GM21825 (cell line): ENCODE data around the gene PARVA.
"Not testable (repeated sequence)": the region's sequence is repeated elsewhere in the genome, so short reads cannot be mapped to it uniquely, and the experiment has no call there.

ENCODE experiments used
- ATAC-seq: cut with Tn5 transposase; IDR thresholded peaks from one replicate; pipeline ENCODE4 v1.9.1; 2021; ENCODE audit warnings: mild to moderate bottlenecking, moderate library complexity; ENCODE audit not compliant: unreplicated experiment

Gene PARVA

GRCh38 chr11:12496181-12497025 is 119.0 kb downstream of the PARVA start:
- no peak for ATAC-seq

- no peak for ATAC-seq
Observed at GRCh38 chr11:12497431-12497830, 120.1 kb downstream of the PARVA start.

GRCh38 chr11:12499071-12499470 is 121.7 kb downstream of the PARVA start:
- ATAC-seq: no peak

GRCh38 chr11:12502046-12502445 is 124.7 kb downstream of the PARVA start:
- ATAC-seq: no peak

GRCh38 chr11:12503039-12503484 is 125.7 kb downstream of the PARVA start:
- no peak for ATAC-seq

GRCh38 chr11:12503886-12504285 is 126.5 kb downstream of the PARVA start:
- no peak for ATAC-seq

DNA sequence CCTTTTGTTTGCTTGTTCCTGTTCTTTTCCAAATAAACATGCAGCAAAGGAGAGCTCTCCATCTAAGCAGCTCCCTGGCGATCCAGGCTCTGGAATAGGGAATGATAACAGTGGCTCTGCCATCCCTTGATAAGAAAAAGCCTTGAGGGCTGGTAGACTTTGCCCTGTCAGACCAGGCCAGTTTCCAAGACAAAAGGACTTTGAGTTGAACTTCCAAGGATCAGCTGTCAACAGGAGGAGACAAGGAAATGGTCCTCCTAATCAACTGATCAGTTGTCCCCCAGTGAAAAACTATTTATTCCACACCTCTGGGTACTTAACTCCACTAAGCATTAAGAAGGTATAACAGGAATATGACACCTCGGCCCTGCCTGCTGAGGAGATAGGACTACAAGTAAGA is 127.8 kb downstream of the PARVA start:
- ATAC-seq: no peak

DNA sequence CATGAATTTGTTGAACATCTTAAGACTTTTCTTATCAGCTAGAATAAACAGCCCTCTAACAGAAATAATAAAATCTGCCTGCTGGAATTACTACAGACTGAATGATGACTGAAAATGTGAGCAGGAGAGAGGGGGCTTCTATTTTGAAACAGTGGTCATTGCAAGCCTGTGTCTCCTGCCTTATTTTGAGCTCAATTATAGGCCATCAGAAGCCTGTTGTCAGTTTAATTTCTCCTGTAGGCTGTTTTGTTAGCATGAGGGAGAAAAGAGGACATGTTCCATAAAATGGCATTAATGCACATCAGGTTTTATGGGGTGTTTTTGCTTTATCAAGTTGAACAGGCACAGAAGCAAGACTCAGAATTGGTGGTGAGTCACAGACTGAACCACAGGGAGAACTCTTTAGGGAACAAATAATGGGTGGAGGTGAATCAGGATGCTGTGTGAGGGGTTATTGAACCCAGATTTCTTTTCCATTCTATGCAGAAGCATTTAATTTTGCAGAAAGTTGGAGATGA is 129.1 kb downstream of the PARVA start:
- no peak for ATAC-seq

DNA sequence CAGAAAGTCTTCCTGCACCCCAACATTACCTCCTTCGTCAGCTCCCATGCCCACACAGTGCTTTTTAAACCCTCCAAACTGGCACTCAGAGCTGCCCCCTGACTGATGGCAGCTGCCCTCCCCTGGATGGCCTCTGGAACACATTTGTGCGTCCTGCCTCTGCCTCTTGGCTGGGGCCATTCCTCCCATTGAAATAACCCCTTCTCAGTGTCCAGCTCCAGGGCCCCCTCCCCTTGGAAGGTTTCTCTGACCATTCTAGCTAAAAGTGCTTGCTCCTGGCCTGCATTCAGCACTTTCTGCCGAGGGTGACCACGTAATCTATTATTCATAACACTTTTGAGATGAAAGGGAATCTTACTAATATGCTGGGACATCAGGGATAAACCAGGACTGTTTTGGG is 130.0 kb downstream of the PARVA start:
- ATAC-seq: no peak

GRCh38 chr11:12508151-12508751 is 130.9 kb downstream of the PARVA start:
- ATAC-seq: no peak

- ATAC-seq: no peak
Observed at GRCh38 chr11:12509371-12509770, 132.0 kb downstream of the PARVA start.

DNA sequence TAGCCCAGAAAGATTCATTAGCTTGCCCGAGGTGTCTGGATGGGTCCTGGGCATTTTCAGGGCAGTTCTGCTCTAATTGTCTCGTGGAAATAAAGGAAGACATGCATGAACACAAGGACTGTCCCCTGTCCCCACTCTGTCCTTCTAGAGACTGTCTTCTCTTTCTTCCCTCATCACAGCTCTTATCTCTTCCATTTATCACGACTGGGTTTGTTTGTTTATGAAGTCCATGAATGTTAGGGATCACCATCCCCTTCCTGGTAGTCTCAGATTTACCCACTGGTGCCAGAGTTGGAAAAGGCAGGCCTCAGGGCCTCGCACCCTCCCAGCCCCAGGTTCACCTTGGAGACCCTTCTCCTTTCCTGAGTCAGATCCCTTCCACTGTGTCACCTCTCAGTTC is 134.8 kb downstream of the PARVA start:
- no peak for ATAC-seq

- ATAC-seq: no peak
Observed at GRCh38 chr11:12512826-12513395, 135.5 kb downstream of the PARVA start.

DNA sequence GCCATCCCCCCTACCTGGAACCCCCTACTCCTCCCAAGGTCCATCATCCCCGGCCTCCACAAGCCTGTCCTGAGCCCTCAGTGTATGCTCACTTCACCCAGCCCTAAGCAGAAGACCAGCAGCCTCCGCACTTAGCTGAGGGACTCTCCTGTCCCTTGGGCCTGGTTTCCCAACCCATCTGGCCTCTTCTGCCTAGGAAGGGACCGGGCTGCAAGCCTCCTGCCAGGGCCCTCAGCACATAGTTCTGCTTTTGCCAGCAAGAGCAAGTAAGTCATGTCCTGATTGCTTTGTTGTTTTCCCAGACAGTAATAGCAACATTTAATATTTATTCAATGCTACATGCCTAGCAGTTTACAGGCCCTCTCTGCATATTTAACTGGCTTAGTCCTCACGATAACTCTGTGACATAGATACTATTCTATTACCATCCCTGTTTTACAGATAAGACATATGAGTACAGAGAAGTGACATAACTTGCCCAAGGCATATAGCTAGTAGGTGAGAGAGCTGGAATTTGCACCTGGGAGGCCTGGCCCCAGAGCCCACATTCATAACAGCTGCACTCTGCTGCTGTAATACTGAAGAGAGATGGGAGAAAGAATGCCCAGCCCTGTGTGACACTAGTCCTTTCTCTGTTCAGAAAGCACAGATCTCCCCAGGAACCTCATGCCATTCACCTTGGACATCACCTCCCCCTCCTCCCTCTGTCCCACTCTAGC is 139.2 kb downstream of the PARVA start:
- ATAC-seq: no peak

GRCh38 chr11:12517306-12517705 is 139.9 kb downstream of the PARVA start:
- no peak for ATAC-seq

DNA sequence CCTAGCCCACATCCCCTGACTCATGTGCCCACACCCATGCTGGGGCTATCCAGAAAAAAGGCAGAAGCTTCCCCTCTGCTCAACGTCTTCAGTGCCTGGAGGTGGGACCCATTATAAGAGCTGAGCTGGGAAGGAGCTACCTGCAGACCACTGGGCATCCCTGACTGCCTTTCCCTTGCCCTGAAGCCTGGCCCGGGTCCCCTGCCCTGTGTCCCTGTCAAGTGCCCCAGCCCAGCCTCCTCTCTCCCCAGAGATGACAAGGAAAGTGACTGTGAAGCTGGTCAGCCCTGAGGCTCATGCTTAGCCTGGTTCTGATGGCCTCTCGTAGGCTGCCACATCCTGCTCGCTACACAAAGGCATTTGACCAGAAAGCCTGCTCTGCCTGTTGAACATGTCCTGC is 140.4 kb downstream of the PARVA start:
- no peak for ATAC-seq

DNA sequence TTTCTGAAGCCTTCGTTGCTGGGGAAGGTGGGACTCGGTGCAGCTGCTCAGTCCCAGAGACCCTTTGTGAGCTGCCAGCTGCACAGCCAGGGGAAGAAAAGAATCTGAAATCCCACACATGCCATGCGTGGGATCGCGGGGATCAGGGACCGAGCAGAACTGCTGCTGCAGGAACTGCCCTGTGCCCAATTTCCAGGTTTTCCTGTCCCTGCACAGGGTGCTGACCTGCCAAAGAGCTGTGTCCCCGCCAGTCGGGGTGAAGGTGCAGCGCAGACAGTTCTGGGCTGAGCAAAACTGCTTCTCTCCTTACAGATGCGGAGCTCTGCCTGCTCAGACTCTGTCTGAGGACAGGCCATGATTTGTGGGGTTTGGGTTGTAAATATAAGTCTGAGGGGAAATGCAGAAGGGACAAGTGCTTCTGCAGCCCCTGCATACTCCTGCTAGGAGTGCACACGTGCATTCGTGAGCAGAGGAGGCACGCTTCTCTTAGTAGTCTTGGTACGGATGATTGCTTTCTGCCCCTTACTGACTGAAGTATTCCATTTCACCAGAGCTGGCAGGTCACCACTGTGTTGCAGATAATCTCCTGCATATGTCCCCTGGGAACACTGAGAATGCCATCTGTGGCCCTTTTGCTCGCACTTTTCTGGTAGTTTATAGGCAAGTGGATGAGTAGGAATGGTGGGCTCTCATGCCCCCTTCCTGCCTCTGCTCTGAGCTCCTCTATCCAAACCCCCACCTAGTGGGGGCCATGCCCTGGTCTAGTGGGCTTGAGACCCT is 141.4 kb downstream of the PARVA start:
- no peak for ATAC-seq

DNA sequence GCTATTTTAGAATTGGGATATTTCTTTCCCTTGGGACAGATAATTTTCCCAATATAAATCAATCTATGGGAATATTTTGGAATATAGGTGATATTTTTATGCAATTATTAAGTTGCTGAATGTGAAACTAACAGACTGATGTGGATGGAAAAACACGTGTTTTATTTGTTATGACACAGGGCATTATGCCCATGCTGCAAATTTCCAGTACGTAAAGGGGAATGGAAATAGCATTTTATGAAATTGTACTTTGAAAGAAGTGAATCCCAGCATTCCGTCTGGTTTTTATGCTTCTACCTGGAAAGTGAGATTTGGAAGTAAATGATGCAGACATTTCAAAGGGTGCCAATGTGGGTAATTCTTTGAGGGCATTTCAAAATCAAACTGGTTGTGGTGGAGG is 142.7 kb downstream of the PARVA start:
- ATAC-seq: no peak

DNA sequence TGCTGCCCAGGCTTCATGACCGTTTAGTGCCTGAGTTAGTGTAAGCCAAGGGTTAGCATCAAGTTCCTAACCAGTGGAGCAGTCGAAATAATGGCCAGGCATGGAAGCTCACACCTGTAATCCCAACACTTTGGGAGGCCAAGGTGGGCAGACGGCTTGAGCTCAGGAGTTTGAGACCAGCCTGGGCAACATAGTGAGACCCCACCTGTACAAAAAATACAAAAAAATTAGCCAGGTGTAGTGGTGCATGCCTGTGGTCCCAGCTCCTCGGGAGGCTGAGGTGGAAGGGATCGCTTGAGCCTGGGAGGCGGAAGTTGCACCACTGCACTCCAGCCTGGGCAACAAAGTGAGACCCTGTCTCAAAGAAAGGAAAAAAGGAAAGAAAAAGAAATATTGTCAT is 143.2 kb downstream of the PARVA start:
- not testable (repeated sequence) for ATAC-seq

DNA sequence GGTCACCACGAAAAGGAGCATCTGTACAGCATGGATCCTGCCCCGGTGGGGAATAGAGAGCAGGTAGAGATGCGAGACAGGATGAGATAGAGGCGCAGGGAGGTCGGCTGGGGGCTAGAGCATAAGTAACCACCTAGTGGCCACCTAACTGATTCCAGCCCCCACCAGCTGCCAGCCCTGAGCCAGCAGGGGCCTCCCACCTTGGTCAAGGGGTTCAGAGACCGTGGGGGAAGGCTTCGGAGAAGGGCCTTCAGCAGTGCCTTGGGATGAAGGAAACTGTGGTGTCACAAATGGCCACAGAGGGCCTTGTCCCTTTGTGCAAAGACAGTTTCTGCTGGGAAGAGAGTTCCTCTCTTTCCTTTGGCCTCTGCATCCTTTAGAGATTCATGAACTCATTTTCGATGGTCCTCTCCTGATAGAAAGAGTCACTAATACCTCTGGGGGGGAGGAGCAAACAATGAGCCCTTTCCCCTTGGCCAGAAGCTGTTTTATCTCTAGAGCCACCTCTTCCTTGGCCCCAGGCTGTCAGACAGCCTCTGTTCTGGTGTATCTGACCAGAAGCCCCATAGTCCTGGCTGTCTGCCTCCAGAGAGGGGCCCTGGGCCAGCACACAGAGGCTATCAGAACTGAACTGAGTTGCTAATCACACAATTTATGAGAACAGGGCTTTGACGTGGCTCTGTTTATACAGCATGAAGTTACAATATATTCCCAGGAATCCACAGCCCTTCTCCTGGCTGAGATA is 146.0 kb downstream of the PARVA start:
- ATAC-seq: no peak
